H1 (cell line): ENCODE results near the gene HGD. TPM values are rescaled to one million over a fixed set of nuclear protein-coding genes. Genes with fewer than 3 reads are reported as not detected.

Experiments used
- CTCF ChIA-PET: fragments of 300-600 bp; sonication (Branson Sonifier 250); formaldehyde crosslinking; loops from one replicate; lab custom pipeline; 2021; ENCODE audit not compliant: partially characterized antibody; lab: Charles Lee
- POLR2A ChIA-PET: fragments of 300-600 bp; sonication (Branson Sonifier 250); formaldehyde crosslinking; loops from one replicate; lab custom pipeline; 2021; ENCODE audit warnings: inconsistent platforms; ENCODE audit not compliant: partially characterized antibody; lab: Charles Lee
- DNase-seq, 2 experiments: peaks; one replicate each; pipeline versions ENCODE4 v3.0.0 to v3.0.0-alpha.2; 2010 to 2022; ENCODE audit warnings: low spot score in 2 of 2, low read depth in 1 of 2, mixed read lengths in 1 of 2
- FAIRE-seq: peaks from 2 replicates; lab custom pipeline; 2011; peaks lifted over from hg19 to GRCh38; lab: Jason Lieb, UNC
- H2AFZ ChIP-seq: 2 replicates; pipeline ENCODE4 v1.8.1; 2012; ENCODE audit warnings: low read length, inconsistent platforms
- H2AK5ac ChIP-seq: 2 replicates; pipeline ENCODE4 v1.6.1; 2013; ENCODE audit warnings: low read depth, low read length
- H2BK120ac ChIP-seq: replicated peaks from 2 replicates; pipeline ENCODE3; 2013; ENCODE audit warnings: low read depth, low read length, inconsistent platforms
- H2BK12ac ChIP-seq: 2 replicates; pipeline ENCODE4 v1.6.1; 2013; ENCODE audit warnings: low read depth, low read length
- H2BK15ac ChIP-seq: 2 replicates; pipeline ENCODE4 v1.6.1; 2013; ENCODE audit warnings: low read length
- H2BK20ac ChIP-seq: 2 replicates; pipeline ENCODE4 v1.6.1; 2013; ENCODE audit warnings: low read length
- H2BK5ac ChIP-seq: 2 replicates; pipeline ENCODE4 v1.6.1; 2013; ENCODE audit warnings: low read depth, low read length
- H3K14ac ChIP-seq: 2 replicates; pipeline ENCODE4 v1.6.1; 2013; ENCODE audit warnings: inconsistent platforms; ENCODE audit not compliant: insufficient read length
- H3K18ac ChIP-seq: 2 replicates; pipeline ENCODE4 v1.6.1; 2013; ENCODE audit warnings: low read length; ENCODE audit errors: extremely low read depth
- H3K23ac ChIP-seq: 2 replicates; pipeline ENCODE4 v1.6.1; 2013; ENCODE audit warnings: inconsistent platforms; ENCODE audit not compliant: insufficient read length
- H3K23me2 ChIP-seq: 2 replicates; pipeline ENCODE4 v1.6.1; 2013; ENCODE audit warnings: low read depth, low read length
- H3K27ac ChIP-seq: 2 replicates; pipeline ENCODE4 v1.6.1; 2011; ENCODE audit warnings: low read depth, low read length, inconsistent platforms
- H3K27me3 ChIP-seq, 4 experiments: replicated peaks in 1 of 4; 1 replicate in 1 of 4; 2 replicates in 3 of 4; pipeline versions ENCODE4 v1.6.1 to v1.8.1; 2011 to 2013; ENCODE audit warnings: low read length in 3 of 4, mild to moderate bottlenecking in 3 of 4, inconsistent platforms in 2 of 4, mixed read lengths in 2 of 4, moderate library complexity in 1 of 4; ENCODE audit not compliant: control insufficient read depth in 3 of 4, insufficient read depth in 3 of 4; ENCODE audit errors: extremely low read depth in 1 of 4
- H3K36me3 ChIP-seq, 4 experiments: 2 replicates each; pipeline versions ENCODE4 v1.6.1 to v1.8.1; 2011 to 2013; ENCODE audit warnings: mild to moderate bottlenecking in 4 of 4, low read length in 3 of 4, moderate library complexity in 2 of 4, control low read depth in 1 of 4, inconsistent platforms in 1 of 4; ENCODE audit not compliant: insufficient read depth in 4 of 4, control insufficient read depth in 2 of 4
- H3K4ac ChIP-seq: replicated peaks from 2 replicates; pipeline ENCODE3; 2013; ENCODE audit warnings: low read length, low read depth, mixed read lengths, inconsistent platforms; ENCODE audit not compliant: insufficient read length
- H3K4me1 ChIP-seq, 4 experiments: replicated peaks in 1 of 4; 1 replicate in 1 of 4; 2 replicates in 3 of 4; pipeline versions ENCODE4 v1.6.1 to v1.8.1; 2011 to 2013; ENCODE audit warnings: low read length in 3 of 4, inconsistent platforms in 2 of 4, mixed read lengths in 1 of 4; ENCODE audit not compliant: insufficient read depth in 4 of 4, control insufficient read depth in 3 of 4
- H3K4me2 ChIP-seq, 2 experiments: 2 replicates each; pipeline versions ENCODE4 v1.6.1 to v1.8.1; 2011 to 2013; ENCODE audit warnings: low read depth in 2 of 2, low read length in 2 of 2, control low read depth in 1 of 2, inconsistent platforms in 1 of 2, mild to moderate bottlenecking in 1 of 2; ENCODE audit not compliant: insufficient read depth in 1 of 2
- H3K4me3 ChIP-seq, 4 experiments: fragments of 200-600, 300-600 bp in 1 of 4; sonication (generic), shearing (Covaris generic), sonication (Bioruptor Twin) in 1 of 4; 2 replicates each; pipeline versions ENCODE4 v1.5.1 to v1.8.1; 2011 to 2016; ENCODE audit warnings: low read length in 4 of 4, low read depth in 3 of 4, control low read depth in 2 of 4, inconsistent platforms in 2 of 4, mild to moderate bottlenecking in 2 of 4, mixed read lengths in 1 of 4, moderate library complexity in 1 of 4; ENCODE audit not compliant: insufficient read depth in 2 of 4; ENCODE audit errors: extremely low read depth in 1 of 4
- H3K56ac ChIP-seq: replicated peaks from 2 replicates; pipeline ENCODE3; 2013; ENCODE audit warnings: low read depth, mild to moderate bottlenecking, mixed read lengths, low read length, inconsistent platforms; ENCODE audit not compliant: insufficient read length
- H3K79me1 ChIP-seq: 2 replicates; pipeline ENCODE4 v1.6.1; 2013; ENCODE audit warnings: low read depth, low read length, control low read depth
- H3K79me2 ChIP-seq, 2 experiments: 2 replicates each; pipeline versions ENCODE4 v1.6.1 to v1.8.1; 2012 to 2013; ENCODE audit warnings: low read length in 2 of 2, mild to moderate bottlenecking in 2 of 2, inconsistent platforms in 1 of 2; ENCODE audit not compliant: insufficient read depth in 2 of 2, control insufficient read depth in 1 of 2
- H3K9ac ChIP-seq, 4 experiments: replicated peaks in 1 of 4; 1 replicate in 1 of 4; 2 replicates in 3 of 4; pipeline versions ENCODE4 v1.6.1 to v1.8.1; 2011 to 2013; ENCODE audit warnings: low read depth in 3 of 4, low read length in 3 of 4, control low read depth in 2 of 4, mild to moderate bottlenecking in 2 of 4, moderate library complexity in 2 of 4, inconsistent platforms in 1 of 4; ENCODE audit errors: extremely low read depth in 1 of 4
- H3K9me3 ChIP-seq, 2 experiments: 2 replicates each; pipeline versions ENCODE4 v1.6.1 to v1.8.1; 2012 to 2013; ENCODE audit warnings: mild to moderate bottlenecking in 2 of 2, moderate library complexity in 2 of 2, control low read depth in 1 of 2, inconsistent platforms in 1 of 2, low read depth in 1 of 2, low read length in 1 of 2, mixed read lengths in 1 of 2; ENCODE audit not compliant: insufficient read depth in 2 of 2
- H4K20me1 ChIP-seq, 2 experiments: replicated peaks in 1 of 2; 2 replicates each; pipeline versions ENCODE3 to v1.8.1; 2011 to 2013; ENCODE audit warnings: inconsistent platforms in 2 of 2, low read length in 2 of 2, mild to moderate bottlenecking in 1 of 2; ENCODE audit not compliant: insufficient read depth in 2 of 2, control insufficient read depth in 1 of 2
- H4K5ac ChIP-seq: 2 replicates; pipeline ENCODE4 v1.6.1; 2013; ENCODE audit warnings: low read length, low read depth, mixed read lengths, inconsistent platforms; ENCODE audit not compliant: insufficient read length
- H4K8ac ChIP-seq: 2 replicates; pipeline ENCODE4 v1.8.0; 2013; ENCODE audit warnings: mild to moderate bottlenecking, moderate library complexity, low read length, inconsistent platforms; ENCODE audit not compliant: insufficient read depth; ENCODE audit errors: extremely low read depth
- H4K91ac ChIP-seq: replicated peaks from 2 replicates; pipeline ENCODE3; 2013; ENCODE audit warnings: low read length, mixed read lengths, inconsistent platforms; ENCODE audit not compliant: insufficient read length
- ASH2L ChIP-seq: fragments of 200-600, 300-600 bp; sonication (generic); IDR thresholded peaks from one replicate; pipeline ENCODE4 v1.7.1; 2017; ENCODE audit warnings: low read length
- BCL11A ChIP-seq, 2 experiments: IDR thresholded peaks; one replicate each; pipeline ENCODE4 v1.6.1; 2011; ENCODE audit warnings: low read depth in 2 of 2, low read length in 2 of 2, mild to moderate bottlenecking in 2 of 2
- BRCA1 ChIP-seq: IDR thresholded peaks from 2 replicates; pipeline ENCODE4 v1.6.1; 2012; ENCODE audit warnings: low read depth, low read length, improper control_type of control experiment
- MAFK ChIP-seq: IDR thresholded peaks from 2 replicates; pipeline ENCODE4 v1.6.1; 2012; ENCODE audit warnings: low read depth, mild to moderate bottlenecking, improper control_type of control experiment, low read length
- NANOG ChIP-seq: IDR thresholded peaks from 2 replicates; pipeline ENCODE4 v1.6.1; 2011; ENCODE audit warnings: low read length, low read depth, mild to moderate bottlenecking, inconsistent platforms; ENCODE audit not compliant: insufficient read depth, poor library complexity, severe bottlenecking
- RBBP5 ChIP-seq: IDR thresholded peaks from 2 replicates; pipeline ENCODE4 v1.7.1; 2012; ENCODE audit warnings: low read depth, mild to moderate bottlenecking, inconsistent platforms, low read length, moderate library complexity, borderline replicate concordance
- RNF2 ChIP-seq: fragments of 200-900, 300-1000 bp; sonication (generic); IDR thresholded peaks from 2 replicates; pipeline ENCODE4 v1.7.1; 2016; ENCODE audit warnings: borderline replicate concordance, low read depth, mild to moderate bottlenecking, antibody characterized with exemption, low read length; ENCODE audit not compliant: poor library complexity, severe bottlenecking; ENCODE audit errors: missing control alignments
- SP4 ChIP-seq: IDR thresholded peaks from 2 replicates; pipeline ENCODE4 v1.6.1; 2012; ENCODE audit warnings: low read length, inconsistent platforms
- SRF ChIP-seq: IDR thresholded peaks from 2 replicates; pipeline ENCODE4 v1.6.1; 2011; ENCODE audit warnings: mild to moderate bottlenecking, low read depth, low read length, moderate library complexity
- SUZ12 ChIP-seq: fragments of 200-600 bp; sonication (generic); IDR thresholded peaks from 2 replicates; pipeline ENCODE4 v1.6.1; 2012; ENCODE audit warnings: mild to moderate bottlenecking, inconsistent platforms, low read length, moderate library complexity, mixed read lengths
- WGBS, 2 experiments: shearing (Covaris generic) in 1 of 2; methylation state at CpG; one replicate each; pipeline versions ENCODE4 v1.1.6 to v1.1.7; 2013 to 2015; ENCODE audit warnings: low lambda C conversion rate in 2 of 2, mixed read lengths in 2 of 2, inconsistent platforms in 1 of 2, low coverage in 1 of 2, missing lambda C conversion rate in 1 of 2; ENCODE audit not compliant: insufficient replicate concordance in 2 of 2, insufficient coverage in 1 of 2, insufficient read length in 1 of 2; ENCODE audit errors: extremely low coverage in 1 of 2, missing lambda C conversion rate in 1 of 2; 5-methylcytosine and 5-hydroxymethylcytosine counted together
- polyA plus RNA-seq, 7 experiments: library from polyadenylated mRNA; depleted of rRNA in 3 of 7; stranded (reverse) in 5 of 7; unstranded in 2 of 7; fragments of >200 nt in 5 of 7; fragments of 200-250 nt in 2 of 7; gene quantifications; 1 replicate in 5 of 7; 2 replicates in 1 of 7; 4 replicates in 1 of 7; pipeline versions ENCODE4 v1.2.1 to v1.2.3, GENCODE V29; 2011 to 2013; ENCODE audit warnings: missing spikeins in 2 of 7, mixed read lengths in 2 of 7
- total RNA-seq: library from RNA; stranded (reverse); fragmentation: NEBNext Ultra II Directional; extraction: Animal tissue kit (Norgen Biotek cat#: 25700); gene quantifications from 2 replicates; pipeline ENCODE4 v1.2.1, GENCODE V29; 2021
- TF ChIP-seq, protein P1 (sequence below): IDR thresholded peaks from 2 replicates; pipeline ENCODE4 v1.6.1; 2012; ENCODE audit warnings: inconsistent platforms
- TF ChIP-seq, protein P2 (sequence below): IDR thresholded peaks from 2 replicates; pipeline ENCODE4 v1.6.1; 2012; ENCODE audit warnings: low read length, inconsistent platforms

The HGD gene
- total and polyA plus RNA-seq, 2 of the 8 experiments (the other 6 are each of a cell fraction or from before 2014, with no cell fraction given), result 0.11 TPM; not detected in 1

GRCh38 chr3:120649830-120650233 is 32.2 kb downstream of the HGD start:
- H3K56ac ChIP-seq, result no peak overlapping the region
- H2AFZ ChIP-seq, result no peak overlapping the region
- FAIRE-seq (no peak), DNase-seq (no peak)
- H3K23me2 ChIP-seq, result no peaks in the 10 kb centered on the region
- no peak overlapping the region for H2BK12ac ChIP-seq
- H2BK15ac ChIP-seq, result no peak overlapping the region
- no peaks in the 10 kb centered on the region for H3K9me3 ChIP-seq
- H3K79me2 ChIP-seq, result no peaks in the 10 kb centered on the region
- H3K4me1 ChIP-seq, result no peaks in the 10 kb centered on the region; a peak in 2 of 7 replicates
- H3K9ac ChIP-seq, result no peak overlapping the region
- no peak overlapping the region for H4K5ac ChIP-seq
- H2BK120ac ChIP-seq, result no peak overlapping the region
- no peaks in the 10 kb centered on the region for H3K79me1 ChIP-seq
- POLR2A ChIA-PET, result no interaction called here
- no peaks in the 10 kb centered on the region for H3K36me3 ChIP-seq
- H2BK5ac ChIP-seq, result no peak overlapping the region
- H4K8ac ChIP-seq, result no peak overlapping the region
- no peaks in the 10 kb centered on the region for H3K27me3 ChIP-seq
- H4K20me1 ChIP-seq, result no peaks in the 10 kb centered on the region
- H4K91ac ChIP-seq, result no peak overlapping the region
- H3K4me3 ChIP-seq, result no peak overlapping the region
- no peak overlapping the region for H3K23ac ChIP-seq
- WGBS, 2 experiments, result 63% methylated on average over 3 of the region's 3 CpGs; no CpG with 5 or more reads in 1 of the 2 experiments
- CTCF ChIA-PET, result interaction anchor here (0.7 to 1.2 kb wide), 2 partner anchors 15 to 87 kb away, joined by 3 read pairs; no protein-coding TSS in a partner anchor
- no peak overlapping the region for H3K27ac ChIP-seq
- H2BK20ac ChIP-seq, result no peak overlapping the region
- H3K18ac ChIP-seq, result no peak overlapping the region
- no peak overlapping the region for H2AK5ac ChIP-seq
- no peak overlapping the region for H3K4me2 ChIP-seq
- no peak overlapping the region for H3K4ac ChIP-seq
- no peak overlapping the region for H3K14ac ChIP-seq
- TF ChIP-seq MAFK (no peak), SP4 (no peak), NANOG (no peak), SRF (no peak), BCL11A (IDR thresholded peaks at IDR 0.05; ENCODE audit: low read depth in 2 of 2, low read length in 2 of 2) (no peak), RNF2 (no peak), BRCA1 (no peak), SUZ12 (no peak), ASH2L (no peak), RBBP5 (no peak)
- TF ChIP-seq, protein P1, sequence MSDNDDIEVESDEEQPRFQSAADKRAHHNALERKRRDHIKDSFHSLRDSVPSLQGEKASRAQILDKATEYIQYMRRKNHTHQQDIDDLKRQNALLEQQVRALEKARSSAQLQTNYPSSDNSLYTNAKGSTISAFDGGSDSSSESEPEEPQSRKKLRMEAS, result no peak
- TF ChIP-seq, protein P2, sequence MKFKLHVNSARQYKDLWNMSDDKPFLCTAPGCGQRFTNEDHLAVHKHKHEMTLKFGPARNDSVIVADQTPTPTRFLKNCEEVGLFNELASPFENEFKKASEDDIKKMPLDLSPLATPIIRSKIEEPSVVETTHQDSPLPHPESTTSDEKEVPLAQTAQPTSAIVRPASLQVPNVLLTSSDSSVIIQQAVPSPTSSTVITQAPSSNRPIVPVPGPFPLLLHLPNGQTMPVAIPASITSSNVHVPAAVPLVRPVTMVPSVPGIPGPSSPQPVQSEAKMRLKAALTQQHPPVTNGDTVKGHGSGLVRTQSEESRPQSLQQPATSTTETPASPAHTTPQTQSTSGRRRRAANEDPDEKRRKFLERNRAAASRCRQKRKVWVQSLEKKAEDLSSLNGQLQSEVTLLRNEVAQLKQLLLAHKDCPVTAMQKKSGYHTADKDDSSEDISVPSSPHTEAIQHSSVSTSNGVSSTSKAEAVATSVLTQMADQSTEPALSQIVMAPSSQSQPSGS, result no peak
